Right forelimb (tissue), 1 donor: ENCODE data around the gene ADAMTS14.
"Not testable (repeated sequence)": the region's sequence is repeated elsewhere in the genome, so short reads cannot be mapped to it uniquely, and the experiment has no call there.

Source experiments
- DNase-seq: peaks from one replicate; pipeline ENCODE4 v3.0.0-alpha.2; 2018

Gene ADAMTS14

DNA sequence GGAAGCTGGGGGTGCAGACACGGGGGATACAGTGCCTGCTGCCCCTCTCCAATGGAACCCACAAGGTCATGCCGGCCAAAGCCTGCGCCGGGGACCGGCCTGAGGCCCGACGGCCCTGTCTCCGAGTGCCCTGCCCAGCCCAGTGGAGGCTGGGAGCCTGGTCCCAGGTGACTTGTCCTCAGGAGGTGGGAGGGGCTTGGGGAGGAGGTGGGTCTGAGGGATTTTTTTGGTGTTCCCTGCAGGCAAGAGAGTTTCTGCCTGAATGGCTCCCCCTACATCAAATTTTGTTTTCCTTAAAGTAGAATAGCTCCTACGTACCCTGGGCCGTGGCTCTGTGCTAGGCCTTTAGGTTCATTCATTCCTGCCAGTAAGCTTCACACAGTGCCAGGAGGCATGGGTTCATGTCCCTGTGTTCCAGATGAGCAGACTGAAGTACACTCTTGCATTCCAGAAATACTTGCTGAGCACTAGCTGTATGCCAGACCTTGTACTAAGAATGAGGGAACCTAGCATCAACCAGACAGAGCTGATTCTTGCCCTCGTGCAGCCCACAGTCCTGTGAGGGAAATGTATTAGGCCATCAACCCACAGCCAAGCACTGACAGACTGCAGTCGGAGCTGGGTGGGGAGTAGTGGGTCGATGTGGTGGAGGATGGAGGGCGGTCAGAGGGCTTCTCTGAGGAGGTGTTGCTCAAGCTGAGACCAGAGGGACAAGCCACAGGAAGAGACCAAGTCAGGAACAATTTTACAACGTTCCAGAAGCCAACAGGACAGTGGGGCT lies 81.7 kb downstream of the ADAMTS14 start:
- no peak for DNase-seq

DNA sequence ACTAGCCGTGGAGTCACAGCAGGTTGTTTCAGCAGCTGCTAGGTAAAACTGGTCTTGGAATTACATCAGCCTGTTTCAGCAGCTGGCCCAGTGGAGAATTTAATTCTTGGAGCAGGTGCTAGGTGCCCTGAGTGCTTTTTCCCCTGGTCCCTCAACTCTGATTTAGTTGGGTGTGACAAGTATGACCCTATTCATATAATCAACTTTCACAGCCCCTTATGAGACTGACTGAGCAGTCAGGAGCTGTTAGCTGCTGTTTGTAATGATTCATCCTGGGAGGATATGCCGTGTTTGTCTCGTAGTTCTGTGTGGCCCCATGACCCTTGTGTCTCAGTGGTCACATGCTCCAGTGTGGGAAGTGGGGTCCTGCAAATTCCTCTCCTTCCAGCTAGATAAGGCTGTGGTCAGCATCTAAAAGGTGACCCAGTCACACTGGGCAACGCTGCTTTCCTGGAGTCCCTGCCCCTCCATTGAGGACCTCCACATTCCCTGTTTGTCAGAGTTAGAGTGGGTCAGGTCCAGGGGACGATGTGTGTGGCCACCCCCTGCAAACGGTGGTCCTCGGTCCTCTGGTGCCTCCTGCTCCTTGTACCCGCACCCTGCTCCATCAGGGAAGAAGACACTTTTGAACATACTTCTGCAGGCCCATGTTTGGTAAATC lies 84.5 kb downstream of the ADAMTS14 start:
- DNase-seq = no peak

DNA sequence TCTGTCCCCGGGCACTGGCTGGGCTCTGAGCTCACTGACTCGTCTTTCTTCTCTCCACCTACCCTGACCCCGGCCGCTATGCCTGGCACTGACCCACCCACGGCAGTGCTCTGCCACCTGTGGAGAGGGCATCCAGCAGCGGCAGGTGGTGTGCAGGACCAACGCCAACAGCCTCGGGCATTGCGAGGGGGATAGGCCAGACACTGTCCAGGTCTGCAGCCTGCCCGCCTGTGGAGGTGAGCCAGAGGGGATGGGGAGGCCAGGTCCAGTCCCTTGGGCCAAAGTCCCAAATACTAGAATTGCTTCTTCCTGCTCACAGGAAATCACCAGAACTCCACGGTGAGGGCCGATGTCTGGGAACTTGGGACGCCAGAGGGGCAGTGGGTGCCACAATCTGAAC lies 85.5 kb downstream of the ADAMTS14 start:
- DNase-seq = no peak

DNA sequence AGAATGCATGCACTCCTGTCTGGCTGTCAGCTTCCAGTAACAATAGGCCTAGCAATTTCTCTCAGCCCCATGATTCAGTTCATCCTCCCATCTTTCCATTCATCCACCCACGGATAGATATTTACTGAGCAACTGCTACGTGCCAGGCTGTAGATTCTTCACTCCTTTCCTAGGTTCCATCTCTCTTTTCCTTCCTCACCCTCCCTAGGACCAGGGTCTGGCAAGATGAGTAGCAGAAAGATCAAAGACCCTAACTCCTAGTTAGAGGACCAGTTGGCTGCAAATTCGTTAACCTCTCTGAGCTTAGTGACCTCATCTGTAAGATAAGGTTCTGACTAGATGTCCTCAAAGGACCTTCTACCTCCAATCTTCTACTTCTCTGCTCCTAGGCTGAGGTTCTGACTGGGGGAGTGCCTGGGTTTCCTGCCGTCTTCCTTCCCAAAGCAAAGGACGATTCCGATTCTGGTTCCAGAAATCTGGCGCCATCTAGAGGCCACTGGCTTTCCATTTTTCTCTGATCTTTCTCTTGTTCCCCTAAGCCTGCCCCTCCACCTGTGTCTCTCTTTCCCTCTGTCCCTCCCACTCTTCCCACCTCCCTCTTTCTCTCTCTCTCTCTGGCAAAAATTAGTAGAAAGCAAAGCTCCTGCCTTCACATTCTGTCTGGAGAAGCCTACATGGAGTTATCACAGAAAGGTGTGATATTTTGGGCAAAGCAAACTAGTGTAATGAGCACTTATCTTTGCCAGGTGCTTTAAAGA lies 86.6 kb downstream of the ADAMTS14 start:
- DNase-seq = peak; percentile 87

DNA sequence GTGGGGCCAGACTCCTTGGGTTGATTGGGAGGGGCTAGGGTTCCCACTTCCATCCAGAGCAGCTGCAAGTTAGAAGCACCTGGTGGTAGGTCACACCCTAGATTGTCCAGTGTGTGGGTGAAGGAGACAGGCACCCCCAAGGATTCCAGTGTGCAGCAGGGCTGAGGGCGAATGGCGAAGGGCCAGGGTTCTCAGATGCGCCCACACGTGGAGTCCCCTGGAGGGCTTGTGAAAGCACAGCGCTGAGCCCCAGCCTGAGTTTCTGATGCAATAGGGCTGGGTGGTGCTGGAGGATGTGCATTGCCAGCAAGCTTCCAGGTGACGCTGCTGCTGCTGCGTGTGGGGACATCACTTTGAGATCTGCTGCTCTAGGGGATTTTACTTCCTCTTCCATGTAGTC lies 87.5 kb downstream of the ADAMTS14 start:
- no peak for DNase-seq

DNA sequence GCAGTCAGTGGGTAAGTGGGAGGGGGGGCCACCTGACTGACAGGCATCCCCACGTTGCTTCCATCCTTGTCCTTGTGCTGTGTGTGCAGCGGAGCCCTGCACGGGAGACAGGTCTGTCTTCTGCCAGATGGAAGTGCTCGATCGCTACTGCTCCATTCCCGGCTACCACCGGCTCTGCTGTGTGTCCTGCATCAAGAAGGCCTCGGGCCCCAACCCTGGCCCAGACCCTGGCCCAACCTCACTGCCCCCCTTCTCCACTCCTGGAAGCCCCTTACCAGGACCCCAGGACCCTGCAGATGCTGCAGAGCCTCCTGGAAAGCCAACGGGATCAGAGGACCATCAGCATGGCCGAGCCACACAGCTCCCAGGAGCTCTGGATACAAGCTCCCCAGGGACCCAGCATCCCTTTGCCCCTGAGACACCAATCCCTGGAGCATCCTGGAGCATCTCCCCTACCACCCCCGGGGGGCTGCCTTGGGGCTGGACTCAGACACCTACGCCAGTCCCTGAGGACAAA lies 88.0 kb downstream of the ADAMTS14 start:
- DNase-seq = no peak

DNA sequence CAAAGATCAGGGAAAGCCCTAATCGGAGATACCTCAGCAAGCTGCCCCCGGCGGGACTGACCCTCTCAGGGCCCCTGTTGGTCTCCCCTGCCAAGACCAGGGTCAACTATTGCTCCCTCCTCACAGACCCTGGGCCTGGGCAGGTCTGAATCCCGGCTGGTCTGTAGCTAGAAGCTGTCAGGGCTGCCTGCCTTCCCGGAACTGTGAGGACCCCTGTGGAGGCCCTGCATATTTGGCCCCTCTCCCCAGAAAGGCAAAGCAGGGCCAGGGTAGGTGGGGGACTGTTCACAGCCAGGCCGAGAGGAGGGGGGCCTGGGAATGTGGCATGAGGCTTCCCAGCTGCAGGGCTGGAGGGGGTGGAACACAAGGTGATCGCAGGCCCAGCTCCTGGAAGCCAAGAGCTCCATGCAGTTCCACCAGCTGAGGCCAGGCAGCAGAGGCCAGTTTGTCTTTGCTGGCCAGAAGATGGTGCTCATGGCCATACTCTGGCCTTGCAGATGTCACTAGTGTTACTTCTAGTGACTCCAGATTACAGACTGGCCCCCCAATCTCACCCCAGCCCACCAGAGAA lies 88.8 kb downstream of the ADAMTS14 start:
- no peak for DNase-seq

DNA sequence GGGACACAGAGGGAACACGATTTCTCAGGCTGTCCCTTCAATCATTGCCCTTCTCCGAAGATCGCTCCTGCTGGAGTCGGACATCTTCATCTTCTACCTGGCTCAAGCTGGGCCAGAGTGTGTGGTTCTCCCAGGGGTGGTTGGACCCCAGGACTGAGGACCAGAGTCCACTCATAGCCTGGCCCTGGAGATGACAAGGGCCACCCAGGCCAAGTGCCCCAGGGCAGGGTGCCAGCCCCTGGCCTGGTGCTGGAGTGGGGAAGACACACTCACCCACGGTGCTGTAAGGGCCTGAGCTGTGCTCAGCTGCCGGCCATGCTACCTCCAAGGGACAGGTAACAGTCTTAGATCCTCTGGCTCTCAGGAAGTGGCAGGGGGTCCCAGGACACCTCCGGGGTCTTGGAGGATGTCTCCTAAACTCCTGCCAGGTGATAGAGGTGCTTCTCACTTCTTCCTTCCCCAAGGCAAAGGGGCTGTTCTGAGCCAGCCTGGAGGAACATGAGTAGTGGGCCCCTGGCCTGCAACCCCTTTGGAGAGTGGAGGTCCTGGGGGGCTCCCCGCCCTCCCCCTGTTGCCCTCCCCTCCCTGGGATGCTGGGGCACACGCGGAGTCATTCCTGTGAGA lies 89.5 kb downstream of the ADAMTS14 start:
- no peak for DNase-seq

DNA sequence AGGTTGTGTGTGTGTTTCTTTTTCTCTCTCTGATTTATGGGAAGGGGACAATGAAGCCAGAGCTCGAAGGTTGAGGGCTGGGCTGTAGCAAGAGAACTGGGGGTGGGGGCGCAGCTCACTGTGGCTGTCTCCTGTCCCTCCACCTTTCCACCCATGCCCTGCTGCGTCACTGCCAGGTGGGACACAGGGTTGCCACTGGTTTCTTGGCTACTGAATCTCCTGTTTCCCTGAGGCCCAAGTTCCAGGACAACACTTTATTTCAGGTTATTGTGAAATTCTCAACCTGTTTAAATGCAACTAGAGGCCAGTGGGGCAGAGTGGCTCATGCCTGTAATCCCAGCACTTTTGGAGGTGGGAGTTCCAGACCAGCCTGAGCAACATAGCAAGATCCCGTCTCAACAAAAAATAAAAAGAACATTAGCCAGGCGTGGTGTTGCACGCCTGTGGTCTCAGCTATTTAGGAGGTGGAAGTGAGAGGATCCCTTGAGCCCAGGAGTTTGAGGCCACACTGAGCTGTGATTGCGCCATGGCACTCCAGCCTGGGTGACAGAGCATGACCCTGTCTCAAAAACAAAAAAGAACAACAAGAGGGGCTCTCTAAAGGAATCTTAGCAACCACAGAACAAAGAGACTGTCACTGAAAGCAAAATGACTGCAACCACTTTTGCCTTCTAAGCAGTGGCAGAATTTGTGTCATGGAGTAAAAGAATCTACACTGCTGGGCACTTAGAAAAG lies 90.3 kb downstream of the ADAMTS14 start:
- DNase-seq = no peak

DNA sequence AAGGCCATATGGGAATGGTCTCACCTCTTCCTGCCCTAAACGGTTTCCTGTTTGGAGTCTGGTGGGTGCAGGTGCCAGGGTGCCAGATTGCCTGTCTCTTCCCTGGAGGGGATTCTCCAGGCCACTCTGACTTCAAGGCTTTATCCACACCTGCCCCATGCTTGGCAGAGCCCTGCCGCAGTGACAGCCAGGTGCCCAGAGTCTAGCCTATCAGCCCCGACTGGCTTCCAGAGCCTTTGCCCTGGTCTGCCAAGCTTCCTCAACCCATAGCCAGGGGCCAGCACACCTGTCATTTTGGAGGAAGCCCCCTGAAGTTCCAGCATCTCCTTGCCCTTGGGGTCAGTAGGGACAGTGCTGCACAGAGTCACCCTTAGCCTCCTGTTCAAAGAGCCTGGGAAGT lies 91.3 kb downstream of the ADAMTS14 start:
- DNase-seq = no peak

DNA sequence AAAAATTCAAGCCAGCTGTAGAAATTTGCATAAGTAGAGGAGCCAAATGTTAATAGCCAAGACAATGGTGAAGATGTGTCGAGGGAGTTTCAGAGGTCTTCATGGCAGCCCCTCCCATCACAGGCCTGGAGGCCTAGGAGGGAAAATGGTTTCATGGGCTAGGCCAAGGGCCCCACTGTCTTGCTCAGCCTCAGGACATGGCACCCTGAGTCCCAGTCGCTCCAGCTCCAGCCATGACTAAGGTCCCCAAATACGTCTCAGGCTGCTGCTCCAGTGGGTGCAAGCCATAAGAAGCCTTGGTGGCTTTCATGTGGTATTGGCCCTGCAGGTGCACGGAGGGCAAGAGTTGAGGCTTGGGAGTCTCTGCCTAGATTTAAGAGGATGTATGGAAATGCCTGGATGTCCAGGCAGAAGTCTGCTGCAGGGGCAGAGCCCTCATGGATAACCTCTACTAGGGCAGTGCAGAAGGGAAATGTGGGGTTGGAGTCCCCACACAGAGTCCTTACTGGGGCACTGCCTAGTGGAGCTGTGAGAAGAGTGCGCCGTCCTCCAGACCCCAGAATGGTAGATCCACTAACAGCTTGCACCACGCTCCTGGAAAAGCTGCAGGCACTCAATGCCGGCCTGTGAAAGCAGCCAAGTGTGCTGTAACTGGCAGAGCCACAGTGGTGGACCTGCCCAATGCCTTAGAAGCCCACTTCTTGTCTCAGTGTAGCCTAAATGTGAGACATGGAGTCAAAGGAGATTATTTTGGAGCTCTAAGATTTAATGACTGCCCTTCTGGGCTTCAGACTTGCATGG lies 93.7 kb downstream of the ADAMTS14 start:
- peak; percentile 10 for DNase-seq

DNA sequence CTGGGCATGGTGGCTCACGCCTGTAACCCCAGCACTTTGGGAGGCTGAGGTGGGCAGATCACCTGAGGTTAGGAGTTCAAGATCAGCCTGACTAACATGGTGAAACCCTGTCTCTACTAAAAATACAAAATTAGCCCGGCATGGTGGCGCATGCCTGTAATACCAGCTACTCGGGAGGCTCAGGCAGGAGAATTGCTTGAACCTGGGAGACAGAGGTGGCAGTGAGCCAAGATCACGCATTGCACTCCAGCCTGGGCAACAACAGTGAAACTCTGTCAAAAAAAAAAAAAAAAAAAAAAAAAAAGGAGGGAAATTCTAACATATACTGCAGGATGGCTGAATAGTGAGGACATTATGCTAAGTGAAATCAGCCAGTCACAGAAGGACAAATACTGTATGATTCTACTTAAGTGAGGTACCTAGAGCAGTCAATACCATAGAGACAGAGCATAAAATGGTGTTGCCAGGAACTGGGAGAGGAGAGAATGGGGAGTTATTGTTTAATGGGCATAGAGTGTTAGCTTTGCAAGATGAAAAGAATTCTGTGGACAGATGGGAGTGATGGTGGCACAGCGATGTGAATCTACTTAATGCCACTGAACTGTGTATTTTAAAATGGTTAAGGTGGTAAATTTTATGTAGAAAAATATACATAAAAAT lies 95.8 kb downstream of the ADAMTS14 start:
- DNase-seq = not testable (repeated sequence)

DNA sequence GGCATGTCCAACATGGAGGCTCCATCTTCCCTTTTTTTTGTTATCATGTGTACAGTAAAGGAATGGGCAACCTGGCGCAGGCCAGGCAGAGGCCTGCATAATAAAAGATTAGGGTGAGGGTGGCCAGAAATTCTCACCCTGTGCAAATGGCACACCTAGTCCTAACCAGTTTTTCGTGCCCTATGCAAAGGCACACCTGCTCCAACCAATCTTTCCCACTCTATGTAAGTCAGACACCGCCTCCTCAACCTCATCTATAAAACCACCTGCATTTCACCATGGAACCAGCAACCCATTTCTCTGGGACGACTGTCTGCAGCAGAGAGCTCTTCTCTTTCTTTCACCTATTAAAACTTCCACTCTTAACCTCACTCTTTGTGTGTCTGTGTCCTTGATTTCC lies 96.8 kb downstream of the ADAMTS14 start:
- DNase-seq = no peak

DNA sequence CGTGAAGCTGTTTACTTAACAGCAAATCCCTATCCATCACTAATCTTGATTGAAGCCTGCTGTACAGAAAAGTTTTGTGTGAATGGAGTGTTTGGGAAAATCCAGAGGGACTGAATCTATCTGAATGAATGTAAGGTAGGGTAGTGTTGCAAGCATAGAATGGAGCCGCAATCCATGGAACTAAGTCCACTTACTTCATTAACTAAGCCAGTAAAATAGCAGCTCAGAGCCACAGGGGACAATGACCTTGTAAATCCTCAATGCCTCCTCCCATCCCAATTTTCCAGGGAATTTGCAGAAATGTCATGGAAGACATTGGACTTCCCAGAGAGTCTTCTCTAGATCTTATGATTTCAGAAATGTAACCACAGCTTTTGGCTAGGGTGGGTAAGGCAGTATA lies 97.7 kb downstream of the ADAMTS14 start:
- DNase-seq = peak; percentile 7

DNA sequence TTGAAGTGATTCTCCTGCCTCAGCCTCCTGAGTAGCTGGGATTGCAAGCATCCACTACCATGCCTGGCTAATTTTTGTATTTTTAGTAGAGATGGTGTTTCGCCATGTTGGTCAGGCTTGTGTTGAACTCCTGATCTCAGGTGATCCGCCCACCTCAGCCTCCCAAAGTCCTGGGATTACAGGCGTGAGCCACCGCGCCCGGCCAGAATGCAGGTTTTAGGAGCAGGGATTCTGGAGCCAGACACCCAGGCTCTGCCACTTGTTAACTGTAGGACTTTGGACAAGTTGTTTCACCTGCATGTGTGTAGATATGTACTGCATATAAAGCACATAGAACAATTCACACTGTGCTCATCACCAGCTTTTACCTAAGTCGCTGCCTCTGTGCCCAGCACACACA lies 98.2 kb downstream of the ADAMTS14 start:
- peak; percentile 10 for DNase-seq

DNA sequence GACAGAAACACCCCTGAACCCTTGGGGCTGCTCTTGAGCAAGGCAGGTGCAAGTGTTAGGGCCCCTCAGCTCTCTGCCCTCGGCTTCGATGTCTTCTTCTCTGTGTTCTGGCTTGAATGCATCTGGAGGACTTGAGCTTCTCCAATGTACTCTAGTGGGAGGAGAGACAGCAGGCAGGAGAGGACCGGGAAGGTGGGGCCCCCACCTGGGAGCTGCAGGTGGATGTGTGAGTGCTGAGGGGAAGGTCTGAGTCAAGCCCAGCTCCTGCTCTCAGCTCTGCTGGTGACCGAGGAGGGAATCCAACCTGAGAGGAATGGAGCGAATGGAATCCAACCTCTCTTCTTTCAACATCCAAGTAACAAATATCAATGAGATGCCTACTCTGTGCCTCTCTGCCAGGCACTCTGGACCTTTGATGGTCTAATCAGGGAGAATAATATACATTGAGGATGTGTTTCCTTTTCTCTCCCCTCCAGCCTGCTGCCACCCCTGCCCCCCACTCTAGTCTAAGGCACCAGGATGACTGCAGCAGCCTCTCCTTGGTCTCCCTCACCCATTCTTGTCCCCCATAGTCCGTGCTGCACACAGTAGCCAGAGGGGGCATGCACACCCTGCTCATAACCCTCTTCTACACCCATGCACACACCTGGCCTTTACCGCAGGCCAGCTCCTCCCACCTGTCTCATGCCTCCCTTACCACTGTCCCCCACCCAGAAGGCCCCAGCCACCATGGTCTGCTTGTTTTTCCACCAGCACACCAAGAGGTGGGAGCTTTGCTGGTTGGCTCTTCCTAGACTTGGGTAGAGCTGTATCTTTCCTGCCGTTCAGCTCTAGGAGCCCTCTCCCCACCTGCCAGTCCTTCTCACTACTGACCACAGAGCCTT lies 99.2 kb downstream of the ADAMTS14 start:
- DNase-seq = peak; percentile 22

DNA sequence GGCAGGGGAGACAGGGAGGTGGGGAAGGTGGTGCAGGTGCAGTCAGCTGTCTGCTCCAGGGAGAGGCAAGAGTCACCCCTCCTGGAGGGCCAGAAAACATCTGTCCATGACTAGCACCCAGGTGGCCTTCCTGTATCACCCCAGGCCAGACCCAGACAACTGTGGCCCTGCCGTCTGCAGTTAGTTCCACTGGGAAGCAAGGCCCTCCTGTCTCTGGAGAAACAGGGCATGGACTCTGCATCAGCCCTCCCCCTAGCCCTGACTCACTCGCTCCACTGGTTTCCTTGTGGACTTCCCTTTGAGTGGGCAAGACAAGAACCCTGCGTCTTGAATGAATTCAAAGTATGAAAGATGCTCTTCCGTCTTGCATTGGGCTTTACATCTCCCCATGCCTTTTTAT lies 100.3 kb downstream of the ADAMTS14 start:
- DNase-seq = peak; percentile 15

DNA sequence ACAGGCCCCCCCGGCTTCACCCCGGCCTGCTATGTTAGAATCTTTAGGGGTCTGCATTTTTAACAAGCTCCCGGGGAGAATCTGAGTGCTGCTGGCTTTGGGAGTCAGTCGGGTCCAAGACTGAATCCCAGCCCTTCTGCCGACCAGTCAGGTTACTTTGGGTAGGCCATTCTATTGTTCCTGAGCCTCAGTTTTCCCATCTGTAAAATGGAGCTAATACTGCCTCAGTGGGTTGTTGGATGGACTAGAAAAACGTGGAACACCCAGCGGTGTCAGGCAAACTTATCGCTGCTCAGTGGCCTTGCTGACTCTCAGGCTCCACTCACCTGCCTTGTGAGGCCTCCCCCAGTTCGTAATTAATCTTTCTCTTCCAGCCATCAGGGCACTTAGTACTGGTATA lies 101.2 kb downstream of the ADAMTS14 start:
- DNase-seq = no peak

DNA sequence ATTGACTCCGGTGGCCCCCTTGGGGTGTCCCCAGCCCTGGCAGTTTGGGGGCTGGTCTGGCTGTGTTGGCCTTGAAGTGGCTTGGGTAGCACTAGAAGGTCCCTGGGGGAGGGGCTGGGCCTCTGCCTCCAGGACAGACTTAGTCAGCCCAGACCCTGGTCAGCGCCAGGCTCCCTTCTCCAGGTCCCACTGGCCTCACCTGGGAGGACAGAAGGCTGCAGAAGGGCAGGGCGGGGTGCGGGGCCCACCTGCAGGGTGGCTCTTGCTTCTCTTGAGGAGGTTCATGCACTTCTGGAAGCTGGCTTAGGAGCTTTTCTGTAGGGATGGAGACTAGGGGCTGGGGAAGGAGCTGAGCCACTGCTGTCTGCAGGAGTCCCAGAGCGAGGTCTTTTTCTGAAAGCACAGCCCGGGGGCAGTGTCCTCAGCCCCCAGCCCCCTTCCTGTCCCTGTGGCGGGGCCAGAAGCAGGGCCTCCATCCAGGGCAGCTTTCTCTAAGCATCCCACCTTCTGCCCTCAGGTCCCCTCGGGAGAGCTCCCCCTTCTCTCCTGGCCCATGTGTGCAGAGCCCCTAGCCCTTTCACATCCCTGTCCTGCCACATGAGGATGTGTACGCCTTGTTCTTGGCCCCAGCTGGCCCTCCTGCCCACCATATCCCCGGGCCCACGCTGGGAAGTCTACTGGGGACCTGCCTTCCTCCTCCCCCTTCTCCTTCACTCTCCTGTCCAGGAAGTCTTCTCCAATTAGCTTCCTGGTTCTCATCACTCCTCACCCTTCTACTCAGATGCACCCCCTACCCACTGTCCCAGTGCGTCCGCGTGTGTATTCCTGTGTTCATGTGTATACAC lies 101.9 kb downstream of the ADAMTS14 start:
- peak; percentile 17 for DNase-seq
